Smooth muscle cell (in vitro differentiated cells): Measurements from ENCODE around the gene DAD1. TPM values are rescaled to one million over a fixed set of nuclear protein-coding genes. Genes with fewer than 3 reads are reported as not detected.
A peak's percentile ranks its signal among the peaks of the same experiment; 100 is the strongest.

Experiments
- DNase-seq: peaks from one replicate; lab custom pipeline; 2025; ENCODE audit not compliant: unreplicated experiment; lab: John Stamatoyannopoulos, UW
- H2AFZ ChIP-seq: fragments of 200-600 bp; sonication (generic); 2 replicates; pipeline ENCODE4 v1.6.0; 2016; ENCODE audit warnings: antibody characterized with exemption, low read depth, mild to moderate bottlenecking
- H3F3A ChIP-seq: fragments of 200-600 bp; sonication (generic); 2 replicates; pipeline ENCODE4 v1.6.0; 2017; ENCODE audit warnings: antibody characterized with exemption, low read depth
- H3K27ac ChIP-seq: fragments of 200-600 bp; sonication (generic); 2 replicates; pipeline ENCODE4 v1.5.1; 2016; ENCODE audit warnings: low read depth, mild to moderate bottlenecking
- H3K27me3 ChIP-seq: fragments of 200-600 bp; sonication (generic); 2 replicates; pipeline ENCODE4 v1.6.1; 2016; ENCODE audit warnings: low read depth, mild to moderate bottlenecking
- H3K36me3 ChIP-seq: fragments of 200-600 bp; sonication (generic); 2 replicates; pipeline ENCODE4 v1.5.1; 2016; ENCODE audit warnings: low read depth
- H3K4me1 ChIP-seq: fragments of 200-600 bp; sonication (generic); 2 replicates; pipeline ENCODE4 v1.5.1; 2016; ENCODE audit warnings: low read depth
- H3K4me2 ChIP-seq: fragments of 200-600 bp; sonication (generic); 2 replicates; pipeline ENCODE4 v1.6.0; 2016; ENCODE audit warnings: mild to moderate bottlenecking
- H3K4me3 ChIP-seq: fragments of 200-600 bp; sonication (generic); 2 replicates; pipeline ENCODE4 v1.5.1; 2016; ENCODE audit warnings: mild to moderate bottlenecking
- H3K79me2 ChIP-seq: fragments of 200-600 bp; sonication (generic); 2 replicates; pipeline ENCODE4 v1.6.0; 2016; ENCODE audit warnings: low read depth, mild to moderate bottlenecking
- H3K9ac ChIP-seq: fragments of 200-600 bp; sonication (generic); 2 replicates; pipeline ENCODE4 v1.6.0; 2016; ENCODE audit warnings: low read depth
- H3K9me3 ChIP-seq: fragments of 200-600 bp; sonication (generic); replicated peaks from 2 replicates; pipeline ENCODE4 v1.5.1; 2016; ENCODE audit warnings: low read depth
- H4K20me1 ChIP-seq: fragments of 200-600 bp; sonication (generic); 2 replicates; pipeline ENCODE4 v1.6.0; 2016; ENCODE audit warnings: low read depth
- CTCF ChIP-seq: fragments of 200-600 bp; sonication (generic); IDR thresholded peaks from 2 replicates; pipeline ENCODE4 v1.5.1; 2017; ENCODE audit warnings: borderline replicate concordance, mild to moderate bottlenecking, antibody characterized with exemption; ENCODE audit not compliant: insufficient read depth, poor library complexity, severe bottlenecking
- WGBS: methylation state at CpG from one replicate; pipeline ENCODE4 v1.1.7; 2016; ENCODE audit warnings: low lambda C conversion rate; 5-methylcytosine and 5-hydroxymethylcytosine counted together
- polyA plus RNA-seq: library from polyadenylated mRNA; unstranded; fragments of >200 nt; fragmentation: Nextera tagmentation; extraction: Ambion mirVana; gene quantifications from 2 replicates; pipeline ENCODE4 v1.2.1, GENCODE V29; 2016
- total RNA-seq: library from RNA; depleted of rRNA; stranded (reverse); fragments of >200 nt; gene quantifications from 2 replicates; pipeline ENCODE4 v1.2.3, GENCODE V29; 2014

Gene DAD1
- total and polyA plus RNA-seq, 2 experiments from 2014 or later = 533 to 571 TPM

GRCh38 chr14:22597771-22598098 lies 8.7 kb upstream of the DAD1 start:
- Histone ChIP-seq H3F3A (no peaks in the 10 kb centered on the region), H2AFZ (peak overlapping the region; percentile 97), H3K36me3 (no peaks in the 10 kb centered on the region), H3K79me2 (peaks cover 9% of the 10 kb centered on the region), H3K9ac (peak overlapping the region; percentile 73), H3K27me3 (no peaks in the 10 kb centered on the region), H3K9me3 (no peaks in the 10 kb centered on the region), H3K4me1 (peaks cover 4% of the 10 kb centered on the region), H3K27ac (no peak overlapping the region), H3K4me3 (peak overlapping the region; percentile 78), H3K4me2 (peak overlapping the region; percentile 92), H4K20me1 (no peaks in the 10 kb centered on the region)
- no peak for TF ChIP-seq CTCF
- DNase-seq = no peak
- WGBS = 18% methylated on average over 9 of the region's 9 CpGs

GRCh38 chr14:22597265-22597664 lies 8.2 kb upstream of the DAD1 start:
- H3K4me2 ChIP-seq = peak overlapping the region; percentile 92
- no peak overlapping the region for H3K27ac ChIP-seq
- H2AFZ ChIP-seq = peak overlapping the region; percentile 97
- 88% methylated on average over 6 of the region's 6 CpGs for WGBS
- no peak for TF ChIP-seq CTCF
- no peak for DNase-seq
- no peak overlapping the region for H3K9ac ChIP-seq
- no peaks in the 10 kb centered on the region for H3K9me3 ChIP-seq
- peak overlapping the region; percentile 78 for H3K4me3 ChIP-seq
- H3K27me3 ChIP-seq = no peaks in the 10 kb centered on the region
- no peaks in the 10 kb centered on the region for H4K20me1 ChIP-seq
- H3K79me2 ChIP-seq = peaks cover 9% of the 10 kb centered on the region
- H3F3A ChIP-seq = no peaks in the 10 kb centered on the region
- H3K4me1 ChIP-seq = peaks cover 4% of the 10 kb centered on the region
- no peaks in the 10 kb centered on the region for H3K36me3 ChIP-seq

- Histone ChIP-seq H4K20me1 (no peaks in the 10 kb centered on the region), H3K27me3 (no peaks in the 10 kb centered on the region), H3K36me3 (no peaks in the 10 kb centered on the region), H3K4me3 (no peak overlapping the region), H3K27ac (no peak overlapping the region), H3K9me3 (no peaks in the 10 kb centered on the region), H3K4me1 (peaks cover 4% of the 10 kb centered on the region), H3K4me2 (no peak overlapping the region), H3K9ac (no peak overlapping the region), H2AFZ (no peak overlapping the region), H3F3A (no peaks in the 10 kb centered on the region), H3K79me2 (peaks cover 9% of the 10 kb centered on the region)
- TF ChIP-seq CTCF = no peak
- no peak for DNase-seq
- 84% methylated on average over 3 of the region's 3 CpGs for WGBS
These were observed 7.4 kb upstream of the DAD1 start for GRCh38 chr14:22596354-22596879.

GRCh38 chr14:22594156-22594716 lies 5.2 kb upstream of the DAD1 start:
- H3K79me2 ChIP-seq = no peaks in the 10 kb centered on the region
- H3K4me1 ChIP-seq = peaks cover 4% of the 10 kb centered on the region
- no peaks in the 10 kb centered on the region for H4K20me1 ChIP-seq
- no peak overlapping the region for H3K4me3 ChIP-seq
- no peak overlapping the region for H3K4me2 ChIP-seq
- H3K9me3 ChIP-seq = no peaks in the 10 kb centered on the region
- no peak for DNase-seq
- H3K27ac ChIP-seq = no peak overlapping the region
- H3K9ac ChIP-seq = no peak overlapping the region
- 38% methylated on average over 4 of the region's 4 CpGs for WGBS
- no peak for TF ChIP-seq CTCF
- H3K27me3 ChIP-seq = no peaks in the 10 kb centered on the region
- H3F3A ChIP-seq = no peaks in the 10 kb centered on the region
- H3K36me3 ChIP-seq = no peaks in the 10 kb centered on the region
- no peak overlapping the region for H2AFZ ChIP-seq
